NCI-H2227 (cell line): Measurements from ENCODE around the gene CXCR1.
"Not testable (repeated sequence)": the region's sequence is repeated elsewhere in the genome, so short reads cannot be mapped to it uniquely, and the experiment has no call there.

Experiments
- DNase-seq: peaks from one replicate; lab custom pipeline; 2025; ENCODE audit not compliant: unreplicated experiment; lab: John Stamatoyannopoulos, UW

The CXCR1 gene

DNA sequence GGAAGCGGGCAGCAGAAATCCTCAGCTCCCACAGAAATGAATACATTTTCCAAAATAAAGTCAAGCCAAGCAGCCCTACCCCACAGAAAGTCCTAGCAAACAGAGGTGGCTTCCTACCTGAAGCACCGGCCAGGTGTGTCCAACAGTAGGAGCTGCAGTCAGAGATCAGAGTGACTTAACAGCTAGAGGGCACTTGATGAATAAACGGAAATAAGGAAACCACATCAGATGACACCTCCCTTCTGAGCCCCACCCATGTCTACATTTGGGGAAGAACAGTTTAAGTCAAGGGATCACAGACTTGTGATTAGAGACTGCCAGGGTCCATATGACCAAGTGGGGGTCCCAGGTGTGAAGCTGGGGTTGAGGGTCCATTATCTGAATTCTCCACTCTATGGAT, at the start of gene CXCR1:
Gene CXCR1, minus strand, starts transcription at position 172 of the 400 bp plus-strand sequence. CDS start 1,751 bp downstream, outside the sequence.
- no peak for DNase-seq

DNA sequence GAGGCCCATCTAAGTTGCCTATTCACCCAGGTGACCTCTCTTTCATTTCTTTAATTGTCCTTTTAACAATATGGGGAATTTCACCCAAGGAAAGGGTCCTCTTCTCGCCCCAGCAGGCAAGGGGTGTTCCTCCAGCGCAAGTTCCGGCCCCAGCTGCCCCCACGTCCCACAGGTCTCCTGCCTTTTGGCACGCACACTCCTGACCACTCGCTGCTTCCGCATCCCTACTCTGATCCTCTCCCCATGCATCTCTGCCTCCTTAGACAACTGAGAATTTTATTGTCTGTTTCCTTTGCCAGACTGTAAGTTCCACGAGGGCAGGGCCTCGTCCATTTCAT, 49.5 kb upstream of the CXCR1 start:
- DNase-seq, result no peak

GRCh38 chr2:218214116-218214515, 47.4 kb upstream of the CXCR1 start:
- DNase-seq, result no peak

- DNase-seq, result no peak
Measured at GRCh38 chr2:218209078-218209477, 42.3 kb upstream of the CXCR1 start.

- DNase-seq, result no peak
Measured at GRCh38 chr2:218202266-218202665, 35.5 kb upstream of the CXCR1 start.

GRCh38 chr2:218196974-218197373, 30.2 kb upstream of the CXCR1 start:
- no peak for DNase-seq

DNA sequence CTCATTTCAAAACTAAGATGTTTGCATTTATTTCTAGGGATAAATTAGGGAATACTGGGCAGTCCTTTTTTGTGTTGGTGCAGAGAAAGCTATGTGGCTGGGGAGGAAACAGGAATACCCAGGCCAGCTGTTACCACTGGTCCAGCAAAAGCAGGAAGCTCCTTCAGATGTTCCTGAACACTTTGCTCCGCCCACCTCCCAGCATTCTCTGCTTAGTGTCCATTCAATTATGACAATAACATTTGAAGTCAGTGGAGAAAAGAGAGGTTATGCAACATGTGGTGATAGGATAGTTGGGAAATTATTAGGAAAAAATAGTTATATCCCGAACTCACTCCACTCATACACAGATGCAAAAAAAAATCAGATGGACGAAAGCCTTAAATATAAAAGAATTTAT, 28.1 kb upstream of the CXCR1 start:
- no peak for DNase-seq

DNA sequence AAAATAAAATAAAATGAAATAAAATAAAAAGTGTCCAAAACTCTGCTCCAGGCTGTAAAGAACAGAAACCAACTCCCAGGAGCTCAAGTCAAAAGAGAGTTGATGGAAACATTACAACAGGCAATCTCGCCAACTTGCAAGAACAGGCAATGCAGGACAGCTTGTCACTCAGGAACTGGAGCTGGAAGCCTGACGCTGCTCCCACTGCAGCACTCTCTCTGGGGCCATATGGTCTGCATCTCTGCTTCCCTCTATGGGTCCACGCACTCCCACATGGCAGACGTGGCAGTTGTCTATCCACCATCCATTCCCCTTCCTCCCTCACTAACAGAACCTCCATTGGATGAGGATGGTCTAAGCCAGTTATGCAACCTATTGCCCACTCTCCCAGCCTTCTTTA, 26.9 kb upstream of the CXCR1 start:
- no peak for DNase-seq

DNA sequence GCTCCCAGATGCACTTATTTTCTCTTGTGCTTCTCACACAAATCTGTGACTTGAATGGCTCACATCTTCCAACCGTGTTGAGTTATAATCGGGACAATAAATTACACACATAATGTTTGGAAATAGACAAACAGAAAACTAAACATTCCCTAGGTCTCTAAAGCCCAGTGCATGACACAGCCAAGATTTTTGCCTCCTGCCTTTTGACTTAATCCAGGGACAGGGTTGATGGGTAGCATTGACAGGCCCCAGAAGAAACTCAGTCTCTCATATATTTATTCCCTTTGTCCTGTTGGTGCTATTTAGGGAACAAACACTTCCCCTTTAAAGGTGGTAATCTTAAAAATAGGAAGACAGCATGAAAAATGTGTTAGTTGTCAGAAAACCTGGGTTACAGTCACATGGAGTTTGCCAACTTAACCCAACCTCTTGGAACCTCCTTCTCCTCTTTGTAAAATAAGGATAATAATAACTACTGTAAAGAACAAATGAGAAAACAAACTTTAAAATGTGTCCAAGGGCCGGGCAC, 26.2 kb upstream of the CXCR1 start:
- DNase-seq, result no peak

- DNase-seq, result no peak
Measured at GRCh38 chr2:218188528-218188927, 21.8 kb upstream of the CXCR1 start.

GRCh38 chr2:218187296-218188015, 20.7 kb upstream of the CXCR1 start:
- DNase-seq, result no peak

DNA sequence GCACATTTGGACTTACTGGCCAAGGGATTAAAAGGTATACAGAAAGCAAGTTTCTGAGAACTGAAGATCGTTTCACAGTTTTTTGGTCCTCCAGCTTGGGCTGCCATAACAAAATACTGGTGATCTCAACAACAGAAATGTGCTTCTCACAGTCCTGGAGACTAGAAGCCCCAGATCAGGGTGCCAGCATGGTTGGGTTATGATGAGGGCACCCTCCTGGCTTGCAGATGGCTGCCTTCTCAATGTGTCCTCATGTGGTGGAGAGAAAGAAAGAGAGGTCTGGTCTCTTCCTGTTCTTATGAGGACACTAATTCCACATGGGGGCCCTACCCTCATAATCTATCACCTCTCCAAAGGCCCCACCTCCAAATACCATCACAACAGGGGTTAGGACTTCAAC, 20.1 kb upstream of the CXCR1 start:
- DNase-seq, result no peak

DNA sequence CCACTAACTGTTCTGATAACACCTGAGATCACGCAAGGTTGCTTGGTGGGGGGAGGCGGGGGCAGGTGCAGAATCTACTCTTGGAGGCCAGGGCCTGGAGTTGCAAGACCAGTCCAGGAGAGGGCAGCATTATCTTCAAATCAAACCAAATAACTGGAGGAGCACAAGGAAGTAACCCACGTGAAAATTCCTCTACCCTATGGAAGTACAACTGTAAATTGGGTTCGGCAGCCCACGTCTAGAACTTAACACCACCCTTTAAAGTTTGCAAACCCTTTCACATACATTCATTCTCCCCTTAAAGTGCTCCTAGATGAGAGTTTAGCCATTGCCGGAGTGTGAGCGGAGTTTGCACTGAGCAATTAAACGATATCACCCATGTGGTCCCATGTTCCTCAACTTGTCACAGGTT, 19.6 kb upstream of the CXCR1 start:
- peak; percentile 77 for DNase-seq

- no peak for DNase-seq
Measured at GRCh38 chr2:218184331-218184730, 17.6 kb upstream of the CXCR1 start.

- no peak for DNase-seq
Measured at GRCh38 chr2:218180467-218181114, 13.8 kb upstream of the CXCR1 start.

- DNase-seq, result no peak
Measured at GRCh38 chr2:218179782-218180181, 13.0 kb upstream of the CXCR1 start.

DNA sequence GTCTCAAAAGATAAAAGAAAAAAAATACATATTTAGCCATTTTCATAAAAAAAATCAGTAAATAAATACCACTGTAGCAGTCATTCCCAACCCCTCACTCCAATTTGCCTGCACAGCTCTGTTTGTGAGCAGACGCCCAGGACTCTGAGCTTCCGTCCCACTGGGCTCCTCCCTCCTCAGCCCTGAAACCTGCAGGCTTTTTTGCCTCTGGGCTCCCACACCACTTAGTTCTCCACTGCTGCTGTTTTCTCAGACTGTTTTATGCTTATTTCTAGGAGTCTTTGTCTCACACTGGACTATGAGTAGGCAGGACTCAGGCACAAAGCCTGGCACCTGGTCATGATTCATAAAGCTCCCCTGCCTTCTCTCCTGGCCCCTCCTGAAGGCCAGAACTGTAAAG, 6.1 kb upstream of the CXCR1 start:
- DNase-seq, result no peak

GRCh38 chr2:218171744-218172143, 5.0 kb upstream of the CXCR1 start:
- DNase-seq, result not testable (repeated sequence)

DNA sequence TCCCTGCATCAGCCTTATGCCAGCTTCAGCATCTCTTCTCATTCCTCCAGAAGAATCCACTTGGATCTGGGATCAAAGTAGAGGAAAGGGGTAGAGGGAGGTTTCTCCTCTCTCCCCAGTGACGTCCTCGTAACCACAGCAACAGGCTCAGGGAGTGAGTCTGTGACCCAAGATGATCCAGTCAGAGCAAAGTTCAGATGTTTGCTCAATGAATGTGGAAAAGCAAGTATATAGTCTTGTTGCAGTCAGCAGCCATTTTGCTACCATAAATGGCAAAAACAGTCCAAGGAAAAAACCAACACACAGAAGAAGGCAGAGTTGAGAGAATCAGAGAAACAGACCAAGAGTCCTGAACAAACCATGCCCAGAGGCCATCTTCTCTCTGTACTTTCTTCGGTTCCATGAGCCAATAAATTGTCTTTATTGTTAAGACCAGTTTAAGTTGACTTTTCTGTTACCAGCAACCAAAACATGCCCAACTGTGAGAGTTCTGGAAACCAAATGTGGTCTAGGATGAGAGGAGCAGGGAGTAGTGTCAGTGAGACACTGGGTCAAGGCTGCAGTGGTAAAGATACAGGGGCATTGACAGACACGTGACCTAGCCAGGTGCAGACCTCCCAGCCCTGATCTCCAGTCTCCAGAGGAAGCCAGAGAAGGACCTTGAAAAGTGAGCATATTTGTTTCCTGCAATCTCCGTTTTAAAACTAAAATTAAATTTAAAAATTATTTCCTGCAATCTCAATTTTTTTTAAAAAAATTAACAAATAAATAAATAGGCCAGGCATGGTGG, 3.2 kb upstream of the CXCR1 start:
- no peak for DNase-seq

- peak; percentile 29 for DNase-seq
Measured at GRCh38 chr2:218168635-218169462, 2.1 kb upstream of the CXCR1 start.

GRCh38 chr2:218168016-218168415, 1.3 kb upstream of the CXCR1 start:
- DNase-seq, result no peak
